Daoy (cell line): ENCODE data around the gene TMEM135. TPM values are rescaled to one million over a fixed set of nuclear protein-coding genes. Genes with fewer than 3 reads are reported as not detected.
"Not testable (repeated sequence)": the region's sequence is repeated elsewhere in the genome, so short reads cannot be mapped to it uniquely, and the experiment has no call there.

Experiments
- DNase-seq: peaks from one replicate; pipeline ENCODE4 v3.0.0-alpha.2; 2015; ENCODE audit warnings: low read depth
- total RNA-seq: library from RNA; depleted of rRNA; stranded (reverse); fragments of >200 nt; shearing (Covaris generic); gene quantifications from 2 replicates; pipeline ENCODE4 v1.2.3, GENCODE V29; 2014

TMEM135 gene
- total RNA-seq, 1 experiment from 2014 or later, result 5.4 TPM

DNA sequence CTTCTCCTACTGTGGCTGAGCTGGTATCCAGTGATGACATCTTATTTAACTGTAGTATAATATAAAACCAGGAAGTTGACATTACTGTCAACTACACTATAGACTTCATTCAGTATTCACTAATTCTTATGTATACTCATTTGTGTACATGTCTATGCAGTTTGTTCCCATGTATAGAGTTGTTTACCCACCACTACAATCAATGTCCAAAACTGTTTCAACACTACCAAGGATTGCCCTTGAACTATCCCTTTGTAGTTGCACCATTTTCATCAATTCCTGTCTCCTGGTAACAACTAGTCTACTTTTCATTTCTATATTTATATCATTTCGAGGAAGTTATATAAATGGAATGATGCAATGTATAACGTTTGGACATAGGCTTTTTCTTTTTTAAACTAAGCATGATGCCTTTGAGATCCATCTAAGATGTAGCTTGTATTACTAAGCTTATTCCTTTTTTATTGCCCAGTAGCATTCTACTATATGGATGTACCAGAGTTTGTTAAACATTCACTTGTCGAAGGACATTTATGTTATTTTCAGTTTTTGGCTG lies 39.2 kb downstream of the TMEM135 start:
- no peak for DNase-seq

DNA sequence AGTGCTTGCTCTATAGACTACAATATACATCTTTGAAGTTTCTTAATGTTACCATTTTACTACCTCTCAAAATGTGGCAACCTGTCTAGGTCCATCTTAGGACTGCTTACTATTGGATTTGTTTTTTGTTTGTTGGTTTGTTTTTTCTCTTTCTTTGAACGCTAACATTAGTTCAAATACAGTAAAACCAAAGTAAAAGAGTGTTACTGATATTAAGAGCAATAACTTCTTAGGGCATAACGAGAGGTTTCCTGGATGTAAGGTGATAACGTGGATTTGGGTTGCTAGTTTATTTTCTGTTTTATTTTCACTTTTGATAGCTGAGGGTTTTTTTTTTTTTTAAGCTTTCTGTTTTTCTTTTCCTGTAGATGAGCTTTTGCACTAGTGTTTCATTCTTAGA lies 43.6 kb downstream of the TMEM135 start:
- no peak for DNase-seq

DNA sequence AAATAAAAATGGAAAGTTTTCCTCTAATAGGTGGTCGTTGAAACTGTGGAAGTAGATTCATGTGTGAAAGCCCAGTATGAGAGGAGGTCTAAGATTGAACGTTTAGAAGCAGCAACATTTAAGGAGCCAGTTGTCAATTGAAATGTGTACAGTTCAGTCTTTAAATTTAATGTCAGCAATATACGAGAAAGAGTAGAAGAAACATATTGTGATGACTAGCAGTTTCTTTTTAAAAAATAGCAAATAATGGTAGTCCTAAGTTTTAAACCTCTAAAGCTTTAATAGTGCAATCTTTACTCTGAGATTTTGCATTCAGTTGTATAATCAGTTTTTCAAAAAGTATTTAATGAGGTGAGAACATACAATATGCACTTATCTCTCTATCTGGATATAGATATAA lies 44.9 kb downstream of the TMEM135 start:
- no peak for DNase-seq

DNA sequence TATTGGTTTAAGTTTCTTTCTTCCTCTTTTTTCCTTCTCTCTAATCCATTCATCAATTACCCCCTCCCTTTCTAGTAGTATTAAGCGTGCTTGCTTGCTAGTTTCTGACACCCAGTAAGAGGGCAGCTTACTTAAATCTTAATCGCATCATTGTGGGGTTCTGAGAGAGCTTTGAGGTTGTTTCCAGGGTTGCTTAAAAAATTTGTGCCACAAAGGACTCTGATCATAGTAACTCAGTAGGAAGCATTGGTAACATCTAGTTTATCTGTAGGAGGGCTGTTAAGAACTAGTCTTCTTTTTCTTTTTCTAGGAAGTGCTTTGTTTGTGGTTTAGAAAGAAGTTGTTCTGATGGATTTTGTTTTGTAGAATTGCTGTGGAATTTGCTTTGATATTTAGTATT lies 45.3 kb downstream of the TMEM135 start:
- no peak for DNase-seq

DNA sequence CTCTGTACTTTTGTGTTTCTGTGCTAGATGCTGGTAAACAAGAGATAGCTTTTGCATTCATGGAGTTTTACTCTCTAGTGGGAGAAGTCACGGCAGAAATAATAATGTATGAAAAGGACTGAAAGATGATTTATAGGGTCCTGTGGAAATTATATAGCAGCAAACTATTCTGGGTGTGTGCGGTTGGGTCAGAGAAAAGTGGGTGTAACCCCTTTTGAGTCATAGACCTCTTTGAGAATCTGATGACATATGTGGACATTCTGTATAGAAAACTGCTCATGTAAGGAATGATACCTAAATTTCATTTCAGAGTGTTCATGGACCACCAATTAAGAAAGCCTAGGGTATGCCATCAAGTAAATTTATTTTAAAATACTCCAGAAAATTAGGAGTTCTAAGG lies 54.4 kb downstream of the TMEM135 start:
- DNase-seq, result no peak

DNA sequence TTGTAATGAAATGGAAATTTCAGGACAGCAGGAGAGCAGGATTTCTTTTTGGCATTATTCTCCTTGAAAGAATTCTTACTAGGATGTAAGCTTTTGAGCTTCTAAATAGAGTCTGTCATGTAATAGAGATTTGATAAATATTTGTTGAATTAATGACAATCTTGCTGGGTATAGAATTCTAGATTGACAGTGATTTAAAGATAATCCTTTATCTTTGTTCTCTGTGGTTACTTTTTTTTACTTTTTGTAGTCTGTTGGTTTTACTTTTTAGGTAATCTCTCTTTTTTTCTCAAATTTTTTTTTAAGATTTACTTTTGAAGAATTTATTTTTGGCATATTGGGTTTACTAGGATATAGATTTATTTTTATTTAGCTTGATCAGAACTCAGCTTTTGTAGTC lies 54.8 kb downstream of the TMEM135 start:
- DNase-seq, result no peak

DNA sequence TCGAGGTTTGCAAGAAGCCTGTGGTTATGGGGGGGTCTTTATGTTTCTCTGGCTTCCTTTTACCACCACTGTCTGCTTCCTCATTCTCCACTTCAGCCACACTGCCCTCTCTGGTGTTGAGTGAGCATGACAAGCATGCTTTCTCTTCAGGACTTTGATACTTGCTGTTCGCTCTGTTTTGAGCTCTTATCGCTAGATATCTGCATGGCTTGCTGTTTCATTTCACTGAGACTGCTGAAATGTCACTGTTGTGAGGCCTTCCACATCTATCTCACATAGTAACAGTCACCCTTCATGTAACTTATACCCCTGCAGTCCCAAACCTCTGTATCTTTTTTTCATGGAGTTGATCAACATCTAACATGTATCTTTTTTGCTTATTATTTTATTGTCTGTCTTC lies 59.8 kb downstream of the TMEM135 start:
- DNase-seq, result peak; percentile 34

DNA sequence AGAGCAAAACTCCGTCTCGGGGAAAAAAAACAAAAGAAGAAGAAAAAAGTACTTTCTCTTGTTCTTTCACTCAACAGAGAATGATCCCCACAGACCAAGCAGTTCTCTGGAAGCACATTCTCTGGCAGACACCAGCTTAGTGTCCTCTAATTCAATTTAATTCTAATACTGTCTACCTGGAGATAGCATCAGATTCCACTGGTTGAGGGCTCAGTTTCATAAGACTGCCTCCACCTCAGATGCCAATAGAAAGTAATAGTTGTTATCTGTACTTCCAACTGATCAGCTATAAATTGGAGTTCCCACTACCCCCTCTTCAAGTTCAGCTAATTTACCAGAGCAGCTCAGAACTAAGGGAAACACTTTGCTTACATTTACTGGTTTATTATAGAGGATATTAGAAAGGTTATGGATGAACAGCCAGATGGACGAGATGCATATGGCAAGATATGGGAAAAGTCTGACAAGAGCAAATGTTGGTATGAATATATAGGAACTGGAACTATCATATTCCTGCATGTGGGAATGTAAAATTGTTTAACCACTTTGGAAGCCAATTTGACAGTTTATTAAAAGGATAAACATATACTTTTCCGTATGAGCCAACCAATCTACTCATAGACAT lies 64.3 kb downstream of the TMEM135 start:
- no peak for DNase-seq

DNA sequence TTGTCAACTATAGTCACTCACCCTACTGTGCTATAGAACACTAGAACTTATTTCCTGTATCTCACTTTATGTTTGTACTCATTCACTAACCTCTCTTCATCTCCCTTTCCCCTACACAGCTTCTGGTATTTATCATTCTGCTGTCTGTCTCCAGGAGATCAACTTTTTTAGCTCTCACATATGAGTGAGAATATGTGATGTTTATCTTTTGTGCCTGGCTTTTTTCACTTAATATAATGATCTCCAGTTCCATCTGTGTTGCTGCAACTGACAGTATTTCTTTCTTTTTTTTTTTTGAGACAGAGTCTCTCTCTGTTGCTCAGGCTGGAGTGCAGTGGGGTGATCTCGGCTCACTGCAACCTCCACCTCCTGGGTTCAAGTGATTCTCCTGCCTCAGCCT lies 68.1 kb downstream of the TMEM135 start:
- DNase-seq, result not testable (repeated sequence)

DNA sequence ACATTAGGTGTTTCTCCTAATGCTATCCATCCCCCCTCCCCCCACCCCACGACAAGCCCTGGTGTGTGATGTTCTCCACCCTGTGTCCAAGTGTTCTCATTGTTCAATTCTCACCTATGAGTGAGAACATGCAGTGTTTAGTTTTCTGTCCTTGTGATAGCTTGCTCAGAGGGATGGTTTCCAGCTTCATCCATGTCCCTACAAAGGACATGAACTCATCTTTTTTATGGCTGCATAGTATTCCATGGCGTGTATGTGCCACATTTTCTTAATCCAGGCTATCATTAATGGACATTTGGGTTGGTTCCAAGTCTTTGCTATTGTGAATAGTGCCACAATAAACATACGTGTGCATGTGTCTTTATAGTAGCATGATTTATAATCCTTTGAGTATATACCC lies 69.6 kb downstream of the TMEM135 start:
- DNase-seq, result not testable (repeated sequence)

DNA sequence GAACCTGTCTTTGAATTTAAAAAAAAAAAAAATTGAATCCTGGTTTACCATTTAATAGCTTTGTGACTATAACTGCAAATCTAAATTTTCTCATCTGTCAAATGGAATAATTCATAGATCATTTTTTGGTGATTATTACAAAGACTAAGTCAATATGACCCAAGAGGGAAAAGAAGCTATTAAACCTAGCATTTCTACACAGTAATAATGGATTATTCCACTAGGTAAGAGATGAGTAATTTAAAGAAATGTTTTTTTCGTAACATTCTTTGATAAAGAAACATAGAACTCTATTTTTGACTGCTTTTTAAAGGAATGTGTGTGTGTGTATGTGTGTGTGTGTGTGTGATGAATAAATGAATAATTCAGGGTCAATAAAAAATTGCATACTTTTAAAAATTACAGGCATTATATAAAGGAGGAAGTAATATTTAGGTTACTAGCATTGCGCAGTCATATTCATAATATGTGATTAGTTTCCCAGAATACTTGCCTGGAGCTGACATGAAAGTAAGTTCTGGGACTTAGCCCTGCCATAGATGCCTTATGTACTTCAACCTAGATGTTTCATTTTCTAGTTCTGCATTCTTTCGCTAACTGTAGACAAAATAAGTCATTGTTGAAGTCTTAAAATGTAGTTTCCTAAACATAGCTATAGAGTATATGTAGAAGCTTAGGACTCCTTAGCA lies 72.9 kb downstream of the TMEM135 start:
- DNase-seq, result no peak

DNA sequence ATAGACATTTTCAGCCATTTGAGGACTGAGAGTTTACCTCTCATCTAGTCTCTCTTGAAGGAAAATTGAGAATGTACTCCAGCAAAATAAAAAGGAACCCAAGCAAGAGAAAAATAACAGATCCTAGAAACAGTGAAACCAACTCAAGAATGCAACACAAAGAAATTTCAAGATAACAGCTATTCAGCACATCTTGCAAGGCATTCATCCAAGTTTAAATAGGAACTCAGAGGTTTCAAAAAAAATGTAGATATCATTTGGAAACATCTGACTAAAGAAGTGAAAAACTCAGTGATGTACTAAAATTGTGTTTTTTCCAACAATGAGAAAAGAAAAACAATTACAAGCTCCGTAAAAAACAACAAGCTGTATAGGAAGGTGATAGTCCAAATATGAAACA lies 76.4 kb downstream of the TMEM135 start:
- no peak for DNase-seq

DNA sequence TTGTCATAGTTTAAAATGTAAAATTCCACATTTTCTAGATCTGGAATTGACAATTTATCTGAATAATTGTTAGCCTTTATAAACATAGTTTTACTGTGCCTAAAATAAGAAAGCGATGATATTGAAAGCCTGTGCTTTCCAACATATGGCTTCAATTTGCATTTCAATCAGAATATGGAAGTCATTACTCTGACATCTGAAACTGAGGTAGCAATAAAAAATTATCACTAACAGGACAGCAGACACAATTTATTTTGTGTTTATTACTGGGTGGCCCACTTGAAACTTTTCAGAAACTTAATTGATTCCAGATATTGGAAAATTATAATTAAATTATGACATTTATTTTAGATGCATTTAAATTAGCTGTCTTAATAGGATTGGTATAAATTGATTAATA lies 78.5 kb downstream of the TMEM135 start:
- DNase-seq, result no peak

DNA sequence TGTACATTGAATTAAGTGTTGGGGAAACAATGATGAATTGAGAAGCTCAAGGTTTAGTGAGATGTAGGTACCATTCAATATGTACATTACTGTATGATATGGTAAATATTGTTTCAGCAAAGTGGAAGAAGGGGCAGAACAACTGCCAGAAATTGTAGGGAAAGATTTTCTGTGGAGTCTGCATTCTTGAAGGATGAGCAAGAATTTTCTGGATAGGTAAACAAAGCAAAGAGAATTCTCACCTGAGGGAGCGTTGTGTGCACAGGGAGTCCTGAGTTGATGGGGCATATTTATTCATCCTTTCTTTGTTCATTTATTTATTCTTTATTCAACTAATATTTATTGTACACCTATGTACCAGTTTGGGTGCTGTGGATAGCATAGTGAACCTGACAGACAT lies 83.2 kb downstream of the TMEM135 start:
- DNase-seq, result no peak

DNA sequence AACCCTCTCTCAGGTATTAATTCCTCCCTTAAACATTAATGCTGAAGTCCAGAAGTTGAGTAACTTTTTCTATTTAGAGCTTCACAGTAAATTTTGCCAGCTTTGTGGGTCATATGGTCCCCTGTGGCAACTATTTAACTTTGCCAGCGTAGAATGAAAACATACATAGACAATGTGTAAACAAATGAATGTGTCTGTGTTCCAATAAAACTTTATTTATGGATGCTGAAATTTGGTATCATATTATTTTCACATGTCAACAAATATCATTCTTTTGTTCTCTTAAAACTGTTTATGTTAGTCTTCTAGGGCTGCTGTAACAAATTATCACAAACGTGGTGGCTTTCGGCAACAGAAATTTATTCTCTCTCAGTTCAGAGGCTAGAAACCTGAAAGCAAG lies 85.1 kb downstream of the TMEM135 start:
- no peak for DNase-seq

DNA sequence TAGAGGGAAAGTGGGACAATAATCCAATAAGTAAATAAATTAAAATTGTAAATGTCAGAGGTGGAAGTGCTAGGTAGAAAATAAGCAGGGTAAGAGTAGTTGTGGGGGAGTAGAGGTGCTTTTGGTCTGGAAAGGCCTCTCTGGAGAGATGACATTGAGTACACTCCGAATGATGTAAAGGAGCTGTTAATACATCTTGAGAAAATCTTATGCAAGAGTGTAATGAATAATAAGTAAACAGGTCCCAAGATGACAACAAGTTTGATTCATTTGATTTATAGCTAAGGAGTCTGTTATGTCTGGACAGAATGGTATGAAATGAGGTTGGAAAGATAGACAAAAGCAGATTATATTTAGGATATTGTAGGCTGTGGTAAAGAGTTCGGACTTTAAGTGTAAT lies 87.5 kb downstream of the TMEM135 start:
- no peak for DNase-seq

DNA sequence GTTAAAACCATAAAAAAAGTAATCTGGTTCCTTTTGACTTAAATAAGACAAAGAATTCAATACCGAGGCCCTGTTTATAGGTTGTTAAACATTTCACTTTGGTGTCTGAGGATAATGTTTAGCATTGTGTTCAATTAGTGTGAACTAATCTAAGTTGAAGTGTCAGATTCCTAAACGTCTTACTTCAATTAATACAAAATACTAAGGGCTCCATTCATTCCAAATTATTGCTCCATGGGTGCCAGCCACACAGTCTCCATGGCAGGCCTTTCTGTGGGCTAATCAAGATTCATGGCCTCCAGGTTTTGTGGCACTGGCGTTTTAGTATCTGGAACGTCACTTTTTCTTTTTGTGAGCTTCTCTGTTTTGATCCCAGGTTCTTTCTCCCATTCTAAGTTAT lies 89.4 kb downstream of the TMEM135 start:
- DNase-seq, result no peak

DNA sequence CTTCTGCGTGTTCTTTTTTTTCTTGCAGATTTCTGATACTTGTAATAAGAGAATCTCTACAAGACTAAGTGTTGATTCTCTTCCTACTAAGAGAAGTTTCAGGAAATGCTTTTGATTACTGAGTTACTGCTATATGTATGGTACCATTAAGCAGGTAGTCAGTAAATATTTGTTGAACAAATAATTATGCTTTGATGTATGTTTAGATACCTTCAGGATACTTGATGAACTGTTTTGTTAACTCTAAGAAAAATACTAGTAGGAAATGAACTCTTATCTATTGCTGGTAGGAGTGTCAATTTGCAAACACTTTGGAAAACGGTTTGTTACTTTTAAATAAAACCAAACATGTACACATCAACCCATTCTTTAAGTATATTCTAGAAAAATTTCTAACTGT lies 90.6 kb downstream of the TMEM135 start:
- no peak for DNase-seq

DNA sequence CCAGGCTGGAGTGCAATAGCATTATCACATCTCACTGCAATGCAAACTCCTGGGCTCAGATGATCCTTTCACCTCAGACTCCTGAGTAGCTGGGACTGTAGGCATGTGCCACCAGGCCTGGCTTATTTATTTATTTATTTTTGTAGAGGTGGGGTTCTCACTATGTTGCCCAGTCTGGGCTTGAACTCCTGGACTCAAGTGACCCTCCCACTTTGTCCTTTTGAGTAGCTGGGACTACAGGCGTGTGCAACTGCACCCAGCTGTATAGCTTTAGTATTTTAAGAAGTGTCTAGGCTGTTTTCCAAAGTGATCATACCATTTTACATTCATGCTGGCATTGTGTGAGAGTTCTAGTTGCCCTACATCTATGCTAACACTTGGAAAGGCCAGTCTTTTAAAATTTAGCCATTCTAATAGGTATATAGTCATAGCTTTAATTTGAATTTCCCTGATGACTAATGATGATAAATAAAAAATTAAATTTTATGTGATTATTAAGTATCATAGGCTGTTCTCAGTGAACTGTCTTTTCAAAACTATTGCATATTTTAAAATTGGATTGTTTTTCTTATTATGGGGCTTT lies 96.9 kb downstream of the TMEM135 start:
- no peak for DNase-seq

DNA sequence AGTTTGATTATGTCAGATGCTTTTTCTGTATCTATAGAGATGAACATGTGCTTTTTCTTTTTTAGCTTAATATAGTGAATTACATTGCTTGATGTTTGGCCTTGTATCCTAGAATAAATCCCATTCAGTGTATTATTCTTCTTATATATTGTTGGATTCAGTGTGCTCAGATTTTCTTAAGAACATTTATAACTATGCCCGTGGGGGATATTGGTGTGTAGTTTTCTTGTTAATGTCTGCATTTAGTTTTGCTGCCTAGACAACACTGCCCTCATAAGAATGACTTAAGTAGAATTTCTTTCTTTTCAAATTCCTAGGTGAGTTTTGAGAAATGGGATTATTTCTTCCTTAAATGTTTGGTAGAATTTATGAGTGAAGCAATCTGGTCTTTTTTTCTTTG lies 98.5 kb downstream of the TMEM135 start:
- no peak for DNase-seq

DNA sequence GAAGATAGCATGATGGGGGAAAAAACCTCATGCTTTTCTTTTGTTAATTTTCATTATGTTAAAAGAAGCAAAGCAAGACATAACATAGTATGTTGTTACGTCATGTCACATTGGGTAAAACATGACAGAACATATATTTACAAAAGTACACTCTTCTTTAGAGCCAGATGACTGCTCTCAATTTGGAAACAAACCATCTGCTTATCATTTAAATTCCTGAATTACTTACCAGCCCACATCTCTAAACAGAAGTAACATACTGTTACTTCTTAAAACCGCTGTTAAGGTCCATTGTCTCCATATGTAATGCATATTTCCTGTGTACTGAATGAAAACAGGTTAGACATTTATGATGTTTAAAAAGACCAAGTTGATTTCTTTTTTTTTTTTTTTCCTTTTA lies 100.0 kb downstream of the TMEM135 start:
- no peak for DNase-seq

DNA sequence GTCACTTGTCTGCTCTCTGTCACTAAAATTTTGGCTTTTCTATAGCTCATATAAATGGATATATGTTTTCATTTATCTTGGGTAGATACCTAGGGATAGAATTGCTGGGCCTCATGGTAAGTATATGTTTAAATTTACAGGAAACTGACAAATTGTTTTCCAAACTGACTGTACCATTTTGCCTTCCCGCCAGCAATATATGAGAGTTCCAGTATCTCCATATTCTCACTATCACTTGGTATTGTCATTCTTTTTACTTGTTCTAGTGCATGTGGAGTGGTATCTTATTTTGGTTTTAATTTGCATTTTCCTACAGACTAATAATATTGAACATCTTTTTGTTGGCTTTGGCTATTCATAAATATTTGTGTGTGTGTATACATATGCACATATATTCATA lies 101.7 kb downstream of the TMEM135 start:
- no peak for DNase-seq

DNA sequence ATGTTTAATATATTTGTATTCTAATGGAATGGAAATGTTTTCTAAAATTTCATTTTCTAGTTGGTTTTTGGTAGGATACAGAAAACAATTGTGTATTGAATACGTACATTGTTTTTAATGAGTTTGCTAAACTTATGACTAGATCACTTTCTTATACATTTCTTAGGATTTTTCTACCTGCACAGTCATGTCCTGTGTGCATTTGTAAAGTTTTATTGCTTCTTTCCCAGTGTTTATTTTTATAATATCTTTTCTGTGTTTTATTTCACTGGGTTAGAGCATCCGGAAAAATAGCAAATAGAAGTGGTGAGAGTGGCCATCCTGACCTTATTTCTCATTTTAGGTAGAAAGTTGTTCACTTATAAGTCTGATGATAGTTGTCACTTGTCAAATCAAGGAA lies 103.6 kb downstream of the TMEM135 start:
- no peak for DNase-seq
